ENCODE measurements around the gene TUBA4A.

Gene TUBA4A

DNA sequence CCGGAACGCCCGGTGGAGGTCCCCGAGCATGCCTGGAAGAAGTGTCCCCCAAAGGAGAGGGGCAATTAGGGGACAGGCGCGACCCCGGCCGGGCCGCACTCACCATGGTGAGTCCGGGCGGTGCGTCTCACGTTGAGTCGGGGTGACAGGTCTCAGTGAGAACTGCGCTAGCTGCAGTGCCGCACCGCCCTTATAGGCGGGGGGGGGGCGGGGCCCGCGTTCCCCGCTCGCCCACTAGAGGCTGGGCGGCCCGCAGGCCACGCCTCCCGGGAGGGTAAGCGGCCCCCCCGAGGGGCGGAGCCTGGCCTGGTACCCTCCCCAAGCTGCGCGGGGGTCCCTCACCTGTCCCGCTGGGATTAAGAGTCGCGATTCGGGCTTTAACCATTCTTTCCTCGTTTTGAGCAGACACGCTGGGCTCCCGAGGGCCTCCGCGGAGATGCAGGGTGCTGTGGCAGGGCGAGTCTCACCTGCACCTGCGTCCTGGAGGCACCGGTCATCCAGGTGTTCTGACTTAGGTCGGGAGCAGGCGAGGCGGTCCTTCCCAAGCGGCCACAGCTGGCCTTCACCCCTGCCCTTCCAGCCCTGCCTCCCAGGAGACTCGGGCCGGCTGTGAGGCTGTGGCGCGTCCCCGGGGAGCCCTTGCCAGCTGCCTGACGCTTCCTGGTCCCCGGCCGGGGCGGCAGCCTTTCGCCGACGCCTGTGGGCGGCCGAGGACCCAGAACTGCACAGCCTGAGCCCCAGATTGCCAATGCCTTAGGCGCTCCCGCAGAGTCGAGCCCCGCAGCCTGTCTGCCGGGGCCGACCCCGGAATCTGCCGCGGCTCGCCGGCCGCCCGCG lies at the start of gene TUBA4A:
TUBA4A (minus strand) TSS at position 166 of the 837 bp plus-strand sequence; CDS start at position 106, 60 bp downstream.
- peak within 1 kb of the TSS; percentile 73 for H3K4me3 ChIP-seq (ENCODE audit: low read depth, low read length)
- 0 out of 2 replicates have a peak, but pooled peaks have one; percentile 2 for TF ChIP-seq CTCF (IDR thresholded peaks at IDR 0.05; ENCODE audit: borderline replicate concordance, insufficient read depth, low read depth, low read length)

GRCh38 chr2:219302412-219302968 lies 48.8 kb upstream of the TUBA4A start:
- no peak for TF ChIP-seq CTCF (IDR thresholded peaks at IDR 0.05; ENCODE audit: borderline replicate concordance, insufficient read depth, low read depth, low read length)
- H3K4me3 ChIP-seq (ENCODE audit: low read depth, low read length): no peak overlapping the region

DNA sequence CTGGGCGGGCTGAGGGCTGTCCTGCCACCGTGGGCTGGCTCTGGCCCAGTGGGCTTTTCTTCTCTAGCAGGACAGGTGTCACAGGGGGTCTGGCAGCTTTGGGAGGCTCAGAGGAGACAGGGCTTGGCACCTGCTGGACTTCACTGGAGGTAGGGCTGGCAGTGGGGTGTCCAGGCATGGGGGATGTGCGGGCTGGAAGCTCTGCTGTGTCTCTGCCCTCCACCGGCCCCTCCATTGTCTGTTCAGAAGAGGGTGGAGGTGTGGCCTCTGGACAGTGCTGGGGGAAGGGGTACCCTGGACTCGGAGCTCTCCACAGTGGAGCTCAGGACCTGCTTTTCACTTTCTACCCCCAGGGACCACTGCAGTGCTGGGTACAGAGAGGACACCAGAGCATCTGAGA lies 46.3 kb upstream of the TUBA4A start:
- no peak overlapping the region for H3K4me3 ChIP-seq (ENCODE audit: low read depth, low read length)
- TF ChIP-seq CTCF (IDR thresholded peaks at IDR 0.05; ENCODE audit: borderline replicate concordance, insufficient read depth, low read depth, low read length): no peak

GRCh38 chr2:219299372-219299760 lies 45.6 kb upstream of the TUBA4A start:
- no peak for TF ChIP-seq CTCF (IDR thresholded peaks at IDR 0.05; ENCODE audit: borderline replicate concordance, insufficient read depth, low read depth, low read length)
- H3K4me3 ChIP-seq (ENCODE audit: low read depth, low read length): no peak overlapping the region

- TF ChIP-seq CTCF (IDR thresholded peaks at IDR 0.05; ENCODE audit: borderline replicate concordance, insufficient read depth, low read depth, low read length): peak; percentile 99
- H3K4me3 ChIP-seq (ENCODE audit: low read depth, low read length): no peak overlapping the region
Measured at GRCh38 chr2:219298759-219299371, 45.1 kb upstream of the TUBA4A start.

DNA sequence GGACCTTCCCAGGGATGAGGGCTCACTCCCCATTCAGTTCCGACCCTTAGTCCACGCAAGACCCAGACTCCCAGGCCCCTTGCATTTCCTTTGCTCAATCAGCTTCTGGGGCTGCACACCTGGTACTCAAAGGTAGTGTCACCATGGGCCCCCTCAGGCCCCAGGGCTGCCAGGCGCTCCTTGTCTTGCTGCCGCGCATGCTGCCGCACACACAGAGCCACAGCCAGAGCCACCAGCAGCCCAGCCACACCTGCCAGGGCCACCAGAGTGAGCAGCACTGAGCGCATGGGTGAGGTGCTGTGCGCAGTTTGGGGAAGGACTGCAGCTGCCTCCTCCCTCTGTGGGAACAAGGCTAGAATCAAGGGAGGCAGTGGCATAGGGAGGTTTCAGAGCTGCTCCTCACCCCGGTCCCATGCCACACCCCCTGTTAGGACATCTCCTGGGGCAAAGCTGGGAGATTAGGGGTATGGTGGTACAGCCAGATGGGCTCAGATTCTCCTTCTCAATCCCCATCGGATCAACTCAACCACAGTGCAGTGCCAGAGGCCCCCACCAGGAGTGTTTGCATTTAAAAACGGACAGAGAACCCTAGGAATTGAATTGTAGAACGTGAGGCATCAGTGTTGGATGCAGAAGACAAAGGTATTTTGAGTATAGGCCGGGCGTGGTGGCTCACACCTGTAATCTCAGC lies 44.2 kb upstream of the TUBA4A start:
- H3K4me3 ChIP-seq (ENCODE audit: low read depth, low read length): no peak overlapping the region
- TF ChIP-seq CTCF (IDR thresholded peaks at IDR 0.05; ENCODE audit: borderline replicate concordance, insufficient read depth, low read depth, low read length): no peak
